GM19035 (cell line): Measurements from ENCODE around the gene TASOR.
"Not testable (repeated sequence)": the region's sequence is repeated elsewhere in the genome, so short reads cannot be mapped to it uniquely, and the experiment has no call there.

Experiments used
- ATAC-seq: cut with Tn5 transposase; IDR thresholded peaks from one replicate; pipeline ENCODE4 v1.9.1; 2021; ENCODE audit not compliant: unreplicated experiment

The TASOR gene, protein sequence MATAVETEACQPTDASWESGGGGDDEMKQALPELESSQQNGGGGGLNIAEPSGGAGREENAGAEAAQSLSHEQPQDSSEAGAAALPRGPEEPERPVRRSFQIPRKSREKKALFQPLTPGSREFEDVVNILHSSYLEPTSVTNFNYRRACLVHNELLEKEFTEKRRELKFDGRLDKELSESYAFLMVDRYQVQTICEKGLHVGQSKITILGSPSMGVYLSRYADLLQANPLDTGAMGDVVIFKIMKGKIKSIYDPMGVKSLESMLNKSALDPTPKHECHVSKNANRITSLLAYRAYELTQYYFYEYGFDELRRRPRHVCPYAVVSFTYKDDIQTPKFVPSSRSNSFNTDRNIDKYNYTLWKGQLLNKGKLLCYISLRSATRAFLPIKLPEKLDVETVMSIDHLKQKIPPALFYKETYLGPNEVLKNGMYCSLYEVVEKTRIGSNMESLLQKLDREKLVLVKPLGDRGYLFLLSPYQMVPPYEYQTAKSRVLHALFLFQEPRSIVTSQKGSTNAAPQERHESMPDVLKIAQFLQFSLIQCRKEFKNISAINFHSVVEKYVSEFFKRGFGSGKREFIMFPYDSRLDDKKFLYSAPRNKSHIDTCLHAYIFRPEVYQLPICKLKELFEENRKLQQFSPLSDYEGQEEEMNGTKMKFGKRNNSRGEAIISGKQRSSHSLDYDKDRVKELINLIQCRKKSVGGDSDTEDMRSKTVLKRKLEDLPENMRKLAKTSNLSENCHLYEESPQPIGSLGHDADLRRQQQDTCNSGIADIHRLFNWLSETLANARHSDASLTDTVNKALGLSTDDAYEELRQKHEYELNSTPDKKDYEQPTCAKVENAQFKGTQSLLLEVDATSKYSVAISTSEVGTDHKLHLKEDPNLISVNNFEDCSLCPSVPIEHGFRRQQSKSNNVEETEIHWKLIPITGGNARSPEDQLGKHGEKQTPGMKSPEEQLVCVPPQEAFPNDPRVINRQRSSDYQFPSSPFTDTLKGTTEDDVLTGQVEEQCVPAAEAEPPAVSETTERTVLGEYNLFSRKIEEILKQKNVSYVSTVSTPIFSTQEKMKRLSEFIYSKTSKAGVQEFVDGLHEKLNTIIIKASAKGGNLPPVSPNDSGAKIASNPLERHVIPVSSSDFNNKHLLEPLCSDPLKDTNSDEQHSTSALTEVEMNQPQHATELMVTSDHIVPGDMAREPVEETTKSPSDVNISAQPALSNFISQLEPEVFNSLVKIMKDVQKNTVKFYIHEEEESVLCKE (N-terminal part only)

DNA sequence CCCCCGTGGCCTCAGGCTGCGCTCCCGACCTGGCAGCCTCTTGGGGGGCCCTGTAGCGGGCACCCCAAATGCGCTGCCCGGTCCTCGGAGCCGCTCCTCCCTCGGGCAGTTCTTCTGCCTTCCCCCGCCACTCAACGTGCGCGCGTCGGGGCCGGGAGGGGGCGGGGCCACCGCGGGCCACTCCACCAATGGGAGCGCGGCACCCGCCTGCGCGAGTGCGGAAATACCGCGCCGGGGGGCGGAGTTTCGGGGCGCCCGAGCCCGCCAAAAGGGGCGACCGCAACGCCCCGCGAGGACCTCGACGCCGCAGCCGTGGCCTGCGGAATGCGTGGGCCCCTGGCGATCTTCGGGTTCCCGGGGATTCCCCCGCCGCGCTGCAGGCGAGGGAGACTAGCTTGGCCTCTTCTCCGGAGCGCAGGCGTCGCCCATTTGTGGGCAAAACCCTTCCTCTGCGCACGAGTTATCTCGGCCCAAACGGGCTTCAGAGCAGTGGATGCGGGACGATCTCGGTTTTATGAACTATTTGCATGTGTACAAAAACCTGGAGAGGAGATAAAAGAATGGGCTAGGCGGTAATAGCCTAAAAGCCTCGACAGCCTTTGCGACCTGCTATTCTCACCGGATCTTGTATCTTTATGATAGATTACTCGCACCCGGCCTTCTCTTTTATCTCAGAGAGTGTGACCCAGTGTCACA, at the start of gene TASOR:
TASOR (minus strand) TSS at position 144 of the 696 bp plus-strand sequence. CDS start 259 bp downstream, outside the sequence.
- peak; percentile 79 for ATAC-seq

DNA sequence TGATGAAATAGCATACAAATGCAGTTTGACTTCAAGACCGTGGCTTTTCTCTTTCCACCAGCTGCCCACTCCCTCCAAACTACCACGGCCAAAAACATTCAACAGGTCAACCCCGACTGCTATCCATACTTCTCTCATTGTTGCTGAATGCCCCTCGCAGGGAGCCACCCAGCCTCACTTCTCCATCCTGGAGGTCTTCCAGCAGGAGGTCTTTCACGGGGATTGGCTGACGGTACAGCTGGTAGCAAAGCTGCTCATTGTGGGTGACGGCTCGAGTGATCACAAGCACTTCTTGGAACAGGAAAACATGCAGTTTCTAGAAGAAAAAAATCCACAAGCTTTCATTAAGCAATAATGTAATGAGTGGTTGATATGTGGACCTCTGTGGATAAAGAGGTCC, 49.0 kb upstream of the TASOR start:
- no peak for ATAC-seq

DNA sequence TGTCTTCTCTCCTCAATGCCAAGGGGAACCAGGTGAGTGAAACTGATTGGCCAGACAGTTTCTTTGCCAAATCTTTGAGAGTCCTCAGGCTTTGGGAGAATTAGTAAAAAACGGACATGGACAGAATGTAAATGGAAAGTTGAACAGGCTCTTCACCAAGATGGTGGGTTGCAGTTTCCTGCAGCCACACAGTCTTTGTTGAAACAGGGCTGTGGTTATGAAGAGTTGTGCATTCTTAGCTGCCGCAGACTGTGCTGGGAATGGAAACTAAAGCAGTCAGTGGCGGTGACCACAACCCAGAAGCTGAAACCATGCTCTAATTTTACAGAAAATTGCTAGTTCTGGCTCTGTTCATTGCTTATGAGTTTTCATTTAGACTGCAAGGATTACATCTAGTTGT, 42.1 kb upstream of the TASOR start:
- peak; percentile 95 for ATAC-seq

DNA sequence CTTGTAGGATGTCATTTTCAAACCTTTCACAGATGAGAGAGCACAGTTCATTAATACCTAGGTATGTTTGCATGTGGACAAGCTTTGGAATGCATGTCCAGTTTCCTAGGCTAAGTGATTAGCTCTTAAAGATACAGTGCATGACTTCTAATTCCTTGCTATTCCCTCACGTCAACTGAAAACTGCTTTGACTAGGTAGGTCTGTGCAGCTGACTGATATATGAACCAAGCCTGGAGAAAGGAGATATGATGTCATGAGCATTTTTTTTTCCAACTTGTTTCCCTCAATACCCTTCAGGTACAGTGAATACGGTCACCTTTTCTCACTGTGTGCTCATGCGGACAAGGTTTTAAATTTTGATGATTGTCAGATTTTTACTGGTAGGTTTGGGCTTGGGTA, 41.6 kb upstream of the TASOR start:
- no peak for ATAC-seq

DNA sequence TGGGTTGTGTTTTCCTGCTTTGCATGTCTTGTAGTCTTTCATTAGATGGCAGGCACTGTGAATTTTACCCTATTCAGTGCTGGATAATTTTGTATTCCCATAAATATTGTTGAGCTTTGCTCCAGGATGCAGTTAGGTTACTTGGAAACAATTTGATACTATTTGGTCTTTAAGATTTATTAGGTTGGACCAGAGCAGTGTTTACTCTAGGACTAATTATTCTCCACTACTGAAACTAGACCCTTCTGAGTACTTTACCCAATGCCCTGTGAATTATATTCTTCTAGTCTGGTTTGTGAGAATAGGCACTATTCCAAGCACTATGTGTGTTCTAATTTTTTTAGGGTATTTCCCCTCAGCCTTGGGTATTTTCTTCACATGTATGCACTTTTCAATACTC, 37.8 kb upstream of the TASOR start:
- ATAC-seq = no peak

DNA sequence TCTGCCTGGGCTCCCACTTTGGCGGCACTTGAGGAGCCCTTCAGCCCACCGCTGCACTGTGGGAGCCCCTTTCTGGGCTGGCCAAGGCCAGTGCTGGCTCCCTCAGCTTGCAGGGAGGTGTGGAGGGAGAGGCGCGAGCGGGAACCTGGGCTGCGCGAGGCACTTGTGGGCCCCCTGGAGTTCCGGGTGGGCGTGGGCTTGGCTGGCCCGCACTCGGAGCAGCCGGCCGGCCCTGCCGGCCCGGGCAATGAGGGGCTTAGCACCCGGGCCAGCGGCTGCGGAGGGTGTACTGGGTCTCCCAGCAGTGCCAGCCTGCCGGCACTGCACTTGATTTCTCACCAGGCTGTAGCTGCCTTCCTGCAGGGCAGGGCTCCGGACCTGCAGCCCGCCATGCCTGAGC, 35.7 kb upstream of the TASOR start:
- not testable (repeated sequence) for ATAC-seq

DNA sequence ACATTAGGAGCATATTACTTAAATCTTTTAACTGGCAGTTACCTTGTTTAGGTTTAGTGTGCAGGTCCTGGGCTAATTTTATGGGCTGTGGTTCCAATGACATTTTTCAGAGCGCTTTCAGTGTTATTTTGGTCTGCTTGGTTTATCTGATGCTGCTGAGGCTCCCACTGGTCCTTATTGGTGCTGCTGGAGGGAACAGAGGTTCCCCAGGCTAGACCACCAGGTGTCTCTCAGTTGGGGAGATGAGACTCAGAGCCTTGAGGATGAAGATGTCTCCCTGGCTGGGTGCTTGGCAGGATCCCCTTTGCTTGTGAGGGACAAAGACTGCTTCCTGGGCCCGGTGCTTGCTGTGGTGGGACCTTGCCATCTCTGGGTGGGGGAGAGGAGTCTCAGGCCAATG, 28.3 kb upstream of the TASOR start:
- ATAC-seq = no peak

DNA sequence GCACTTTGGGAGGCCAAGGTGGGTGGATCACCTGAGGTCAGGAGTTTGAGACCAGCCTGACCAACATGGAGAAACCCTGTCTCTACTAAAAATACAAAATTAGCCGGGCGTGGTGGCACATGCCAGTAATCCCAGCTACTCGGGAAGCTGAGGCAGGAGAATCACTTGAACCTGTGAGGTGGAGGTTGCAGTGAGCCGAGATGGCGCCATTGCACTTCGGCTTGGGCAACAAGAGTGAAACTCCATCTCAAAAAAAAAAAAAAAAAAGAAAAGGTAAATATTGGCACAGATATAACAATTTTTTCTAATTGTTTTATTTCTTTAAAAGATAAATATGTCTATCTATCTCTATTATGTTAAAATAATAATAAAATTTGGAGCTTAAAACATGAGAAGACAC, 24.3 kb upstream of the TASOR start:
- not testable (repeated sequence) for ATAC-seq

DNA sequence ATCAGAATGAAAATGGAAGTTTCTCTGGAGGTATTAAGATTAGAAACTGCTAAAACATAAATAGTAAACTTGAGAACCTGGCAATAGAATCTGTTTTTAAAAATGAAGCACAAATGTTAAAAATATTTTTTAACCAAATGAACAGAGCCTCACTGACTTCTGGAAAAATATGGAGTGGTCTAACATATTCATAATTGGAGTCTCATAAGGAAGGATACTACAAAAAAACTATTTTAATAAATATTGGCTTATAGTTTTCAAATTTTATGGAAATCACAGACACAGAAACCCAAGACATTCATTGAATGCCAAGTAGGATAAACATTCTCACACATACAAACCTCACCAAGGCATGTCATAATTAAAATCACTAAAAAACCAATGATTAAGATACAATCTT, 23.6 kb upstream of the TASOR start:
- ATAC-seq = no peak

DNA sequence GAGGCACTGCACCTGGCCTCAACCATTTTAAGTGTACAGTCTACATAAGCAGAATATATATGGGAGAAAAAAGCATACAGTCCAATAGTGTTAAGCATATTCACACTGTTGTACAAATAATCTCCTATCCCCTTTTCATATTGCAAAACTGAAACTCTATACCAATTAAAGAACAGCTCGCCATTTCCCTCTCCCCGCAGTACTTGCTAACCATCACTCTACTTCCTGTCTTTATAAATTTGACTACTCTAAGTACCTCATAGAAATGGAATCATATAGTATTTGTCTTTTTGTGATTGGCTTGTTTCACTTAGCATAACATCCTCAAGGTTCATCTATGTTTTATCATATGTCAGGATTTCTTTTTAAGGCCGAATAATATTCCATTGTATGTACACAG, 21.6 kb upstream of the TASOR start:
- no peak for ATAC-seq

DNA sequence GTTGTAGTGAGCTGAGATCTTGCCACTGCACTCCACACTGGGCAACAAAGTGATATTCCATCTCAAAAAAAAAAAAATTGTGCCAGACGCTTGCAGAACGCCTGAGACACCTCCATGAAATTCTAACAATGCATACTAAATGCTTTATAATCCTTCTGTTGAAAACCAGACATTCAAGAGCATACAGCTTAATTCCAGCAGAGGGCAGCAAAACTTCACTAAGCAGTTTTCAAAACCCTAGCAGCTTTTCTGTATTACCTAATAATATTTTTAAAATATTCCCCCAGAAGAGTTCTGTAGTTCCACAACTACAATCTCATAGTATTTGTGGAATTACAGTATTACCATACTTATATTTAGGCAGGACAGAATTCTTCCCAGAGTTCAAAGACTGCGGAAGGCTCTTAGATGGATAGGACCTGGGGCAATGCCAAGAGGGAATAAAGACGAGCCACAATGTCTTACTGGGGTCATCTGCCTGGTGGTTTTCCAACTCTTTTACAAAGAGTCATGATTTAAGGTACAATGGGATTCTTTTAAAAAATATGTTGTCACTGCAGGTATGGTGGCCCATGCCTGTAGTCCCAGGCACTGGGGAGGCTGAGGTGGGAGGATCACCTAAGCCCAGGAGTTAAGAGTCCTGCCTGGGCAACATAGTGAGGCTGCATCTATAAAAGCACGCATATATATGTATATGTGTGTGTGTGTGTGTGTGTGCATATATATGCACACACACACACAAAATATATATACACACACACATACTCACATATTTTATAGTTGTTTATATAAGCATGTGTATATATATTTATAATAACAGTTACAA, 19.6 kb upstream of the TASOR start:
- ATAC-seq = no peak

DNA sequence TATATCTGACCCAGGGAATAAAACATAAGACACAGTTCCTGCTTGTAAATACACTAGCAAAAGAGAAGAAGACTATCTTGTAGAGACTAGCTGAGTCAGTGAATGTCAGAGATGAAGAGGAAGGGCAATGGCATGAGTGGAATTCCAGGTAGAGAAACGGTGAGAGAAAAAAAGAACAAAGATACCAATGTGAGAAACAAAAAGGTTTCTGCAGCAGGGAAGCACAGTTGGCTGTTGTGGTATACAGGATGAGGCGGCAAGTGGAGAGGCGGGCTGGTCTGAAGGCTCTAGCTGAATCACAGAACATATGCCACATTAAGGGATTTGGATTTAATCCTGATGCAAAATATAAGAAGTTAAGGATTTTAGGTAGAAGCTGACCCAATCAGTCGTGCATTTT, 17.1 kb upstream of the TASOR start:
- ATAC-seq = no peak

DNA sequence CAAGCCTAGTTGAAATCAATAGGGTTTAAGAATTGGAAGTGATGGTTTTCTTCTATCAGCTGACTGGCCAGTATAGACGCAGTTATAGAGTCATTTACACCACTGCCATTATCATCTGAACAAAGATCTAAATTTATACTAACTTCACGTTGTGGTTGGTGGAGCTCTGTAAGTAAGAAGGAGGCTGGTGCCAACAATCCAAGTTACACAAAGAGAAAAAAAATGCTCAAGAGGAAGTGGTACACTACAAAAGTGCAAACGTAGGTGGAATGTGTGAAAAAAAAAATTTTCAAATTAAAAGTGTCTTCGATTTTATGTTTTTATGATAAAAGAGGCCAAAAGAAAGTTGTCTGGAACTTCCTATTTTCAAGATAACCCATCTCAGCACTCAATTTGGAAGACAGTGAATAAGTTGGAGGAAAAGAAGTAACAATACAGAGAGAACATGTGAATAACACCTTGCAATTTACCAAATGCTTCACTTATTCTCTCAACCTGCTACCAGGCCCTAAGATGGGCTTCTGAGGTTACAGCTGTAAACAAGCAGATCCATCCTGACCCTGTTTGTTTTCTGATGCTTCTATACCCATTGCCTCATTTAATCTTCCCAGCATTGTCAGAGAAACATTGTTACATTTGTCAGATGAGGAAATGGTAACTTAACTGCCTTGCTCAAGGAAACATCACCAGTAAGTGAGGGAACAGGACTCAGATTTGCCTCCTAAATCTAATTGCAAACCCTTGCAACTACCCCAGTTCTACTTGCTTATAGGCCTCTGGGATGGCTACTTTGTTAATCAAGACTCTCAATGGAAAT, 12.0 kb upstream of the TASOR start:
- ATAC-seq = no peak

DNA sequence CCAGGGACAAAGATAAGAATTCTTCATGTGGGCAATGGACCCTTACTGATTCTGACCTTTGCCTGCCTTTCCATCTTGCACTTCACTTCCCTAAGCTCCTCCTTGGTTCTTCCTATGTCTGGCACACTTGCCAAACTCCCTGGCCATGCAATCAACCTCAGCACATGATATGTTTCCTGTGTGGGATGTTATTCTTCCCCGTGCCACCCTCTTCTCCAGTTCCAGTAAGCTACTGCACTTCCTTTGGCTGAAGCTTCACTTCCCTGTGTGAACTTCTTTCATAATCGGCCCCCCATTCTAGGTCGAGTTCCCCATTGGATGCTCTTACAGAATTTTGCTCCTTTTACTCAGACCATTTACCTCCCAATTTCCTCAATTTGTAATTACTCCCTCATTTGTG, 10.7 kb upstream of the TASOR start:
- no peak for ATAC-seq

DNA sequence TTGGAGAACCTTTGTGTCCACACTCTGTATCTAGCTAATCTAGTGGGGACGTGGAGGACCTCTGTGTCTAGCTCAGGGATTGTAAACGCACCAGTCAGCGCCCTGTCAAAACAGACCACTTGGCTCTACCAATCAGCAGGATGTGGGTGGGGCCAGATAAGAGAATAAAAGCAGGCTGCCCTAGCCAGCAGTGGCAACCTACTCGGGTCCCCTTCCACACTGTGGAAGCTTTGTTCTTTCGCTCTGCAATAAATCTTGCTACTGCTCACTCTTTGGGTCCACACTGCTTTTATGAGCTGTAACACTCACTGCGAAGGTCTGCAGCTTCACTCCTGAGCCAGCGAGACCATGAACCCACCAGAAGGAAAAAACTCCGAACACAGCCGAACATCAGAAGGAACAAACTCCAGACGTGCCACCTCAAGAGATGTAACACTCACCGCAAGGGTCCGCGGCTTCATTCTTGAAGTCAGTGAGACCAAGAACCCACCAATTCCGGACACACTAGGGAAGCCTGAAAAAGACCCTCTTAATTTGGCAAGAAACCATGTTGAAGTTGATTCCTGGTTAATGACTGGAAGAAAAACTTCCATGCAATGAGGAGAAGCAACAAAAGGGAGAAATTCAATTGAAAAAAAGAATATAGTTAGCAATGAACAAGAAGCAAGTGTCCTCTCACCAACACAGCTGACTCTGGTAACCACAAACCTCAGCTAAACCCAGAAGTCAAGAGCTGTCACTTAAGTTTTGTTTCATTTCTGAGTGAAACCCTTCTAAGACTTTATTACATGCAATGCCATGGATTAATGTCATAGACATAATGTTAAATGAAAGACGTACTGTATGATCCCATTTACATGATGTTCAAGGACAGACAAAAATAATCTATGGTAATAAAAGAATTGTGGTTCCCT, 9.7 kb upstream of the TASOR start:
- ATAC-seq = peak; percentile 68

DNA sequence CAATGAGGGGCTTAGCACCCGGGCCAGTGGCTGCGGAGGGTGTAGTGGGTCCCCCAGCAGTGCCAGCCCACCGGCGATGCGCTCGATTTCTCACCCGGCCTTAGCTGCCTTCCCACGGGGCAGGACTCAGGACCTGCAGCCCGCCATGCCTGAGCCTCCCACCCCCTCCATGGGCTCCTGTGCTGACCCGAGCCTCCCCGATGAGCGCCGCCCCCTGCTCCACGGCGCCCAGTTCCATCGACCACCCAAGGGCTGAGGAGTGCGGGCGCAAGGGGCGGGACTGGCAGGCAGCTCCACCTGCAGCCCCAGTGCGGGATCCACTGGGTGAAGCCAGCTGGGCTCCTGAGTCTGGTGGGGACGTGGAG, 8.9 kb upstream of the TASOR start:
- ATAC-seq = not testable (repeated sequence)

DNA sequence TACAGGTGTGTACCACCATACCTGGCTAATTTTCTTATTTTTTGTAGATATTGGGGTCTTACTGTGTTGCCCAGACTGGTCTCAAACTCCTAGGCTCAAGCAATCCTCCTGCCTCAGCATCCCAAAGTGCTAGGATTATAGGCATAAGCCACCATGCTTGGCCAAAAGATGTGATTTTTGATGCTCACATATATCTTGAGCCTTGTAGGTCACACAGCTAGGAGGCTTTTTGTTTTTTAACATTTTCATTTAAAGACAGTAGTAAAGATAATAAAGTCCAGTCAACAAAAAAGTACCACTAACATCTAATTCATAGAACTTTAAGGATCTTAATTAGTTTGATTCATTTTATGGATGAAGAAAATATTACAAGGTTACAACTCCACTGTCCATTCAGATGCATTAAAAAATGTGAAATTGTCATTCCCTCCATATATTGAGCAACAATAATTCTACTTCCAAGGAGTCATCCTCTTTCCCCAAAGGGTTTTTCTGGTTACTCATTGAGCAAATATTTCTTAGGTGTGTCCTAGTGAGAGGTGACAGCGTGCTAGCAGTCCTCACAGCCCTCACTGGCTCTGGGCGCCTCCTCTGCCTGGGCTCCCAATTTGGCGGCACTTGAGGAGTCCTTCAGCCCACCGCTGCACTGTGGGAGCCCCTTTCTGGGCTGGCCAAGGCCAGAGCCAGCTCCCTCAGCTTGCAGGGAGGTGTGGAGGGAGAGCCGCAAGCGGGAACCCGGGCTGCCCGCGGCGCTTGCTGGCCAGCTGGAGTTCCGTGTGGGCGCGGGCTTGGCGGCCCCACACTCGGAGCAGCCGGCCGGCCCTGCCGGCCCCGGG, 8.3 kb upstream of the TASOR start:
- ATAC-seq = no peak
